IMR-90 (cell line): ENCODE results near the gene INAFM1. TPM values are rescaled to one million over a fixed set of nuclear protein-coding genes. Genes with fewer than 3 reads are reported as not detected.

Experiments
- ATAC-seq: fragments of 200-7000 bp; cut with Tn5 transposase; 2 replicates; pipeline ENCODE4 v1.9.1; 2020; ENCODE audit warnings: low read depth, mild to moderate bottlenecking, moderate library complexity
- BruUV-seq: library from RNA; stranded (reverse); fragments of 400-500 nt; replicated peaks from 2 replicates; lab custom pipeline; 2021; lab: Mats Ljungman, UMichigan
- CTCF ChIA-PET: fragments of 300-600 bp; formaldehyde crosslinking; extraction: SDS; loops from one replicate; lab custom pipeline; 2021; ENCODE audit warnings: antibody characterized with exemption; lab: Yijun Ruan, JAX
- POLR2A ChIA-PET: fragments of 300-600 bp; sonication (Branson Sonifier 250); formaldehyde crosslinking; loops from one replicate; lab custom pipeline; 2022; ENCODE audit warnings: antibody characterized with exemption; ENCODE audit not compliant: unreplicated experiment; lab: Charles Lee
- DNase-seq: peaks from one replicate; pipeline ENCODE4 v3.0.0; 2013
- H2AFZ ChIP-seq: replicated peaks from 2 replicates; pipeline ENCODE3; 2013; ENCODE audit warnings: low read length, mild to moderate bottlenecking; ENCODE audit not compliant: poor library complexity
- H2AK5ac ChIP-seq: 2 replicates; pipeline ENCODE4 v1.6.1; 2013; ENCODE audit warnings: low read depth, low read length, inconsistent platforms
- H2AK9ac ChIP-seq: replicated peaks from 2 replicates; pipeline ENCODE3; 2013; ENCODE audit warnings: mild to moderate bottlenecking, low read depth, low read length, moderate library complexity; ENCODE audit not compliant: poor library complexity
- H2BK120ac ChIP-seq: 2 replicates; pipeline ENCODE4 v1.6.1; 2013; ENCODE audit warnings: low read depth, low read length, inconsistent platforms
- H2BK15ac ChIP-seq: 3 replicates; pipeline ENCODE4 v1.6.1; 2013; ENCODE audit warnings: low read depth, low read length, inconsistent platforms
- H2BK20ac ChIP-seq: 2 replicates; pipeline ENCODE4 v1.6.1; 2013; ENCODE audit warnings: low read depth, mild to moderate bottlenecking, inconsistent platforms, low read length, moderate library complexity
- H2BK5ac ChIP-seq: 2 replicates; pipeline ENCODE4 v1.6.1; 2013; ENCODE audit warnings: mild to moderate bottlenecking, low read depth, low read length, inconsistent platforms; ENCODE audit not compliant: poor library complexity, severe bottlenecking
- H3K14ac ChIP-seq: replicated peaks from 2 replicates; pipeline ENCODE4 v1.6.1; 2013; ENCODE audit warnings: low read depth, low read length, inconsistent platforms
- H3K18ac ChIP-seq: 2 replicates; pipeline ENCODE4 v1.6.1; 2013; ENCODE audit warnings: low read depth, low read length, control low read depth
- H3K23ac ChIP-seq: 2 replicates; pipeline ENCODE4 v1.6.1; 2013; ENCODE audit warnings: low read depth, low read length, inconsistent platforms
- H3K27ac ChIP-seq: 2 replicates; pipeline ENCODE4 v1.5.1; 2013; ENCODE audit warnings: mild to moderate bottlenecking, control low read depth, low read length; ENCODE audit not compliant: insufficient read depth
- H3K27me3 ChIP-seq: 2 replicates; pipeline ENCODE4 v1.6.1; 2013; ENCODE audit warnings: low read length; ENCODE audit not compliant: control insufficient read depth, insufficient read depth
- H3K36me3 ChIP-seq: 2 replicates; pipeline ENCODE4 v1.6.1; 2013; ENCODE audit warnings: low read length, mixed read lengths; ENCODE audit not compliant: control insufficient read depth, insufficient read depth
- H3K4ac ChIP-seq: 2 replicates; pipeline ENCODE4 v1.6.1; 2013; ENCODE audit warnings: low read depth, low read length, inconsistent platforms
- H3K4me1 ChIP-seq: 2 replicates; pipeline ENCODE4 v1.6.1; 2013; ENCODE audit warnings: low read length, mixed read lengths; ENCODE audit not compliant: control insufficient read depth, insufficient read depth
- H3K4me2 ChIP-seq: 2 replicates; pipeline ENCODE4 v1.6.1; 2013; ENCODE audit warnings: low read depth, mild to moderate bottlenecking, control low read depth, low read length, moderate library complexity
- H3K4me3 ChIP-seq: 2 replicates; pipeline ENCODE4 v1.5.1; 2013; ENCODE audit warnings: low read depth, mild to moderate bottlenecking, control low read depth, low read length, moderate library complexity; ENCODE audit not compliant: insufficient read depth
- H3K56ac ChIP-seq: 2 replicates; pipeline ENCODE4 v1.6.1; 2013; ENCODE audit warnings: low read length, inconsistent platforms; ENCODE audit not compliant: insufficient read depth; ENCODE audit errors: extremely low read depth
- H3K79me1 ChIP-seq, 2 experiments: 2 replicates each; pipeline ENCODE4 v1.6.1; 2013; ENCODE audit warnings: low read length in 2 of 2, inconsistent platforms in 1 of 2, low read depth in 1 of 2
- H3K9ac ChIP-seq: 2 replicates; pipeline ENCODE4 v1.6.1; 2013; ENCODE audit warnings: low read depth, low read length, control low read depth
- H3K9me1 ChIP-seq: 2 replicates; pipeline ENCODE4 v1.6.1; 2013; ENCODE audit warnings: low read length, inconsistent platforms; ENCODE audit not compliant: insufficient read depth
- H3K9me3 ChIP-seq: 2 replicates; pipeline ENCODE4 v1.6.1; 2013; ENCODE audit warnings: low read length; ENCODE audit not compliant: control insufficient read depth, insufficient read depth
- H4K20me1 ChIP-seq: 2 replicates; pipeline ENCODE4 v1.6.1; 2013; ENCODE audit warnings: low read length, inconsistent platforms; ENCODE audit not compliant: insufficient read depth
- H4K5ac ChIP-seq: 2 replicates; pipeline ENCODE4 v1.6.1; 2013; ENCODE audit warnings: mild to moderate bottlenecking, low read depth, low read length, control low read depth
- H4K8ac ChIP-seq, 2 experiments: 2 replicates each; pipeline ENCODE4 v1.6.1; 2013; ENCODE audit warnings: low read depth in 2 of 2, low read length in 2 of 2, control low read depth in 1 of 2, inconsistent platforms in 1 of 2
- H4K91ac ChIP-seq: 2 replicates; pipeline ENCODE4 v1.6.1; 2013; ENCODE audit warnings: low read depth, low read length, inconsistent platforms; ENCODE audit not compliant: insufficient read depth
- CHD1 ChIP-seq: IDR thresholded peaks from 2 replicates; pipeline ENCODE4 v1.6.1; 2012; ENCODE audit warnings: low read depth, low read length, improper control_type of control experiment
- MAZ ChIP-seq: IDR thresholded peaks from 2 replicates; pipeline ENCODE4 v1.6.1; 2012; ENCODE audit warnings: low read depth, mild to moderate bottlenecking, low read length, improper control_type of control experiment, moderate library complexity, borderline replicate concordance
- NFE2L2 ChIP-seq: fragments of 150-350 bp; IDR thresholded peaks from 2 replicates; pipeline ENCODE4 v1.6.1; 2016; ENCODE audit warnings: low read depth, mild to moderate bottlenecking, low read length
- POLR2A ChIP-seq: IDR thresholded peaks from 2 replicates; pipeline ENCODE4 v1.6.1; 2012; ENCODE audit warnings: mild to moderate bottlenecking, low read depth, low read length
- RAD21 ChIP-seq: IDR thresholded peaks from 2 replicates; pipeline ENCODE4 v1.6.1; 2012; ENCODE audit warnings: low read length, improper control_type of control experiment
- SMC3 ChIP-seq: fragments of 150-350 bp; IDR thresholded peaks from 2 replicates; pipeline ENCODE4 v1.6.1; 2016; ENCODE audit warnings: low read depth, mild to moderate bottlenecking, antibody characterized with exemption, low read length, moderate library complexity
- USF2 ChIP-seq: fragments of 150-350 bp; IDR thresholded peaks from 2 replicates; pipeline ENCODE4 v1.6.1; 2017; ENCODE audit warnings: mild to moderate bottlenecking, antibody characterized with exemption, low read length, low read depth
- WGBS, 2 experiments: methylation state at CpG; one replicate each; pipeline versions ENCODE4 v1.1.5 to v1.1.7; 2013; ENCODE audit warnings: missing lambda C conversion rate in 2 of 2; ENCODE audit not compliant: insufficient read length in 1 of 2; ENCODE audit errors: extremely low coverage in 2 of 2; 5-methylcytosine and 5-hydroxymethylcytosine counted together
- dilution Hi-C: fragments of 300-500 bp; cut with HindIII; formaldehyde crosslinking; loops from one replicate; pipeline ENCODE4 v1.14.3; 2018; ENCODE audit warnings: low sequenced_read_pairs; ENCODE audit not compliant: unreplicated experiment
- in situ Hi-C: fragments of 300-500 bp; cut with MboI; formaldehyde crosslinking; loops from 3 replicates; pipeline ENCODE4 v1.14.3; 2019; ENCODE audit warnings: low sequenced_read_pairs, inconsistent platforms, mixed read lengths
- intact Hi-C: fragments of 100-400 bp; cut with micrococcal nuclease; formaldehyde crosslinking; loops from 2 replicates; pipeline ENCODE4 v1.10.0; 2022
- polyA plus RNA-seq, 3 experiments: library from polyadenylated mRNA; depleted of rRNA; stranded (reverse); fragments of >200 nt; gene quantifications; 2 replicates each; pipeline ENCODE4 v1.2.3, GENCODE V29; 2012; ENCODE audit warnings: low replicate concordance in 1 of 3
- total RNA-seq: library from RNA; depleted of rRNA; stranded (reverse); fragments of >200 nt; gene quantifications from 2 replicates; pipeline ENCODE4 v1.2.3, GENCODE V29; 2012

The INAFM1 gene
- total and polyA plus RNA-seq, 2 of the 4 experiments (the other 2 are of a cell fraction) = 0.36 to 7.8 TPM

- H3K14ac ChIP-seq = no peak overlapping the region
- no peak overlapping the region for H3K4me2 ChIP-seq
- no peaks in the 10 kb centered on the region for H3K9me1 ChIP-seq
- H4K8ac ChIP-seq = no peak overlapping the region
- H4K91ac ChIP-seq = no peak overlapping the region
- no peak for DNase-seq
- H4K5ac ChIP-seq = no peak overlapping the region
- 100% methylated on average over 2 of the region's 10 CpGs; no CpG with 5 or more reads in 1 of the 2 experiments for WGBS, 2 experiments
- H3K18ac ChIP-seq = no peak overlapping the region
- no peak overlapping the region for H3K27ac ChIP-seq
- H3K56ac ChIP-seq = no peak overlapping the region
- BruUV-seq = no TSS peak
- no peaks in the 10 kb centered on the region for H3K36me3 ChIP-seq
- no peak overlapping the region for H2BK120ac ChIP-seq
- H3K79me1 ChIP-seq = no peaks in the 10 kb centered on the region
- no peak overlapping the region for H2BK20ac ChIP-seq
- H3K9me3 ChIP-seq = no peaks in the 10 kb centered on the region
- H2BK15ac ChIP-seq = no peak overlapping the region
- intact Hi-C loops (no loop called here), dilution Hi-C loops (no loop called here), in situ Hi-C loops (no loop called here)
- H2BK5ac ChIP-seq = no peak overlapping the region
- H4K20me1 ChIP-seq = no peaks in the 10 kb centered on the region
- ChIA-PET CTCF (no interaction called here), POLR2A (no interaction called here)
- H2AK5ac ChIP-seq = no peak overlapping the region
- no peaks in the 10 kb centered on the region for H3K4me1 ChIP-seq
- H3K4me3 ChIP-seq = no peak overlapping the region
- no peak overlapping the region for H2AFZ ChIP-seq
- no peak for TF ChIP-seq USF2
- TF ChIP-seq NFE2L2 = no peak
- no peak for TF ChIP-seq MAZ
- TF ChIP-seq RAD21 = no peak
- TF ChIP-seq CHD1 = no peak
- TF ChIP-seq POLR2A = no peak
- TF ChIP-seq SMC3 = no peak
- H3K4ac ChIP-seq = no peak overlapping the region
- H2AK9ac ChIP-seq = no peak overlapping the region
- no peak overlapping the region for H3K23ac ChIP-seq
- H3K9ac ChIP-seq = no peak overlapping the region
- ATAC-seq = no peak
- H3K27me3 ChIP-seq = no peaks in the 10 kb centered on the region
These were observed 27.6 kb downstream of the INAFM1 start for GRCh38 chr19:47302249-47302648.
